ENCODE measurements around the gene WTIP.

WTIP gene

GRCh38 chr19:34523408-34523807 lies 41.9 kb downstream of the WTIP start:
- TF ChIP-seq CTCF (IDR thresholded peaks at IDR 0.05; ENCODE audit: insufficient read depth, low read length, poor library complexity, severe bottlenecking) = no peak
- Histone ChIP-seq H3K27me3 (replicated peaks; ENCODE audit: control insufficient read depth, insufficient read depth, low read length) (no peaks in the 10 kb centered on the region; the same call in 1 of the 2 replicates), H3K4me3 (replicated peaks; ENCODE audit: low read depth, low read length) (no peak overlapping the region), H3K36me3 (ENCODE audit: control insufficient read depth, insufficient read depth, low read length) (no peaks in the 10 kb centered on the region)
- DNase-seq (ENCODE audit: extremely low read depth, insufficient read length) = no peak

GRCh38 chr19:34525001-34525400 lies 43.4 kb downstream of the WTIP start:
- Histone ChIP-seq H3K27me3 (replicated peaks; ENCODE audit: control insufficient read depth, insufficient read depth, low read length) (no peaks in the 10 kb centered on the region), H3K36me3 (ENCODE audit: control insufficient read depth, insufficient read depth, low read length) (no peaks in the 10 kb centered on the region), H3K4me3 (replicated peaks; ENCODE audit: low read depth, low read length) (no peak overlapping the region)
- DNase-seq (ENCODE audit: extremely low read depth, insufficient read length) = no peak
- TF ChIP-seq CTCF (IDR thresholded peaks at IDR 0.05; ENCODE audit: insufficient read depth, low read length, poor library complexity, severe bottlenecking) = no peak

DNA sequence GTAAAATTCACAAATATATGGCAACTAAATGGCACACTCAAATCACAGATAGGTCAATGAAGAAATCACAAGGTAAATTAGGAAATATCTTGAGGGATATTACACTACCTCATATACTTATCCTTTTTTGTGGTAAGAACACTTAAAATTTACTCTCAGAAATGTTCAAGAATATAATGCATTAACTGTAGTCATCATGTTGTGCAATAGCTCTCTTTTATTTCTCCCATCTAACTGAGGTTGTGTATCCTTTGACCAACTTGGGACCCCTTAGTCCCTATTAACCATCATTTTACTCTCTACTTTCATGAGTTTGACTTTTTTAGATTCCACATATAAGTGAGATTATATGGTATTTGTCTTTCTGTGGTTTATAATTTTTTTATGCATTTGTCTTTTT lies 52.6 kb downstream of the WTIP start:
- no peak for TF ChIP-seq CTCF (IDR thresholded peaks at IDR 0.05; ENCODE audit: insufficient read depth, low read length, poor library complexity, severe bottlenecking)

DNA sequence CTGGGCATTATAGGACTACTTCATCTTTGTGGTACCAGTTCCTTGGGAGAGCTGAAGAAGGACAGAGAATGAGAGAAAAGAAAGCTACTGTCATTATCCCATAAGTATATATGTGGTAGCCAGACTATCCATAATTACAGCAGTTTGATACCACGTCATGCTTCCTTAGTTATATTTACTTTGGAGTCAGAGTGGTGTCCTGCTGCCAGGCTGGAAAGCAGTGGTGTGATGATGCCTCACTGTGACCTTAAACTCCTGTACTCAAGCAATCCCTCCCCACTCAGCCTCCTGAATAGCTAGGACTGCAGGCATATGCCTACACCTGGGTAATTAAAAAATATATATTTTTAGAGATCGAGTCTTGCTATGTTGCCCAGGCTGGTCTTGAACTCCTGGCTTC lies 57.8 kb downstream of the WTIP start:
- Histone ChIP-seq H3K27me3 (replicated peaks; ENCODE audit: control insufficient read depth, insufficient read depth, low read length) (no peaks in the 10 kb centered on the region), H3K4me3 (replicated peaks; ENCODE audit: low read depth, low read length) (no peak overlapping the region), H3K36me3 (ENCODE audit: control insufficient read depth, insufficient read depth, low read length) (no peaks in the 10 kb centered on the region)
- DNase-seq (ENCODE audit: extremely low read depth, insufficient read length) = no peak
- no peak for TF ChIP-seq CTCF (IDR thresholded peaks at IDR 0.05; ENCODE audit: insufficient read depth, low read length, poor library complexity, severe bottlenecking)

More for the DNA sequence above, 52.6 kb downstream of the WTIP start:
- no peak for DNase-seq (ENCODE audit: extremely low read depth, insufficient read length)
- no peaks in the 10 kb centered on the region for H3K36me3 ChIP-seq (ENCODE audit: control insufficient read depth, insufficient read depth, low read length)
- no peaks in the 10 kb centered on the region for H3K27me3 ChIP-seq (replicated peaks; ENCODE audit: control insufficient read depth, insufficient read depth, low read length)
- no peak overlapping the region for H3K4me3 ChIP-seq (replicated peaks; ENCODE audit: low read depth, low read length)

GRCh38 chr19:34540811-34541557 lies 59.4 kb downstream of the WTIP start:
- no peak for DNase-seq (ENCODE audit: extremely low read depth, insufficient read length)
- TF ChIP-seq CTCF (IDR thresholded peaks at IDR 0.05; ENCODE audit: insufficient read depth, low read length, poor library complexity, severe bottlenecking) = no peak
- no peak overlapping the region for H3K4me3 ChIP-seq (replicated peaks; ENCODE audit: low read depth, low read length)
- H3K36me3 ChIP-seq (ENCODE audit: control insufficient read depth, insufficient read depth, low read length) = no peaks in the 10 kb centered on the region
- H3K27me3 ChIP-seq (replicated peaks; ENCODE audit: control insufficient read depth, insufficient read depth, low read length) = no peaks in the 10 kb centered on the region
